IMR-90 (cell line): Measurements from ENCODE around the gene C6orf15. TPM values are rescaled to one million over a fixed set of nuclear protein-coding genes. Genes with fewer than 3 reads are reported as not detected.

ENCODE experiments used
- ATAC-seq: fragments of 200-7000 bp; cut with Tn5 transposase; 2 replicates; pipeline ENCODE4 v1.9.1; 2020; ENCODE audit warnings: low read depth, mild to moderate bottlenecking, moderate library complexity
- BruUV-seq: library from RNA; stranded (reverse); fragments of 400-500 nt; replicated peaks from 2 replicates; lab custom pipeline; 2021; lab: Mats Ljungman, UMichigan
- CTCF ChIA-PET: fragments of 300-600 bp; formaldehyde crosslinking; extraction: SDS; loops from one replicate; lab custom pipeline; 2021; ENCODE audit warnings: antibody characterized with exemption; lab: Yijun Ruan, JAX
- POLR2A ChIA-PET: fragments of 300-600 bp; sonication (Branson Sonifier 250); formaldehyde crosslinking; loops from one replicate; lab custom pipeline; 2022; ENCODE audit warnings: antibody characterized with exemption; ENCODE audit not compliant: unreplicated experiment; lab: Charles Lee
- DNase-seq: peaks from one replicate; pipeline ENCODE4 v3.0.0; 2013
- H2AFZ ChIP-seq: replicated peaks from 2 replicates; pipeline ENCODE3; 2013; ENCODE audit warnings: low read length, mild to moderate bottlenecking; ENCODE audit not compliant: poor library complexity
- H2AK5ac ChIP-seq: 2 replicates; pipeline ENCODE4 v1.6.1; 2013; ENCODE audit warnings: low read depth, low read length, inconsistent platforms
- H2AK9ac ChIP-seq: replicated peaks from 2 replicates; pipeline ENCODE3; 2013; ENCODE audit warnings: mild to moderate bottlenecking, low read depth, low read length, moderate library complexity; ENCODE audit not compliant: poor library complexity
- H2BK120ac ChIP-seq: 2 replicates; pipeline ENCODE4 v1.6.1; 2013; ENCODE audit warnings: low read depth, low read length, inconsistent platforms
- H2BK15ac ChIP-seq: 3 replicates; pipeline ENCODE4 v1.6.1; 2013; ENCODE audit warnings: low read depth, low read length, inconsistent platforms
- H2BK20ac ChIP-seq: 2 replicates; pipeline ENCODE4 v1.6.1; 2013; ENCODE audit warnings: low read depth, mild to moderate bottlenecking, inconsistent platforms, low read length, moderate library complexity
- H2BK5ac ChIP-seq: 2 replicates; pipeline ENCODE4 v1.6.1; 2013; ENCODE audit warnings: mild to moderate bottlenecking, low read depth, low read length, inconsistent platforms; ENCODE audit not compliant: poor library complexity, severe bottlenecking
- H3K14ac ChIP-seq: replicated peaks from 2 replicates; pipeline ENCODE4 v1.6.1; 2013; ENCODE audit warnings: low read depth, low read length, inconsistent platforms
- H3K18ac ChIP-seq: 2 replicates; pipeline ENCODE4 v1.6.1; 2013; ENCODE audit warnings: low read depth, low read length, control low read depth
- H3K23ac ChIP-seq: 2 replicates; pipeline ENCODE4 v1.6.1; 2013; ENCODE audit warnings: low read depth, low read length, inconsistent platforms
- H3K27ac ChIP-seq: 2 replicates; pipeline ENCODE4 v1.5.1; 2013; ENCODE audit warnings: mild to moderate bottlenecking, control low read depth, low read length; ENCODE audit not compliant: insufficient read depth
- H3K27me3 ChIP-seq: 2 replicates; pipeline ENCODE4 v1.6.1; 2013; ENCODE audit warnings: low read length; ENCODE audit not compliant: control insufficient read depth, insufficient read depth
- H3K36me3 ChIP-seq: 2 replicates; pipeline ENCODE4 v1.6.1; 2013; ENCODE audit warnings: low read length, mixed read lengths; ENCODE audit not compliant: control insufficient read depth, insufficient read depth
- H3K4ac ChIP-seq: 2 replicates; pipeline ENCODE4 v1.6.1; 2013; ENCODE audit warnings: low read depth, low read length, inconsistent platforms
- H3K4me1 ChIP-seq: 2 replicates; pipeline ENCODE4 v1.6.1; 2013; ENCODE audit warnings: low read length, mixed read lengths; ENCODE audit not compliant: control insufficient read depth, insufficient read depth
- H3K4me2 ChIP-seq: 2 replicates; pipeline ENCODE4 v1.6.1; 2013; ENCODE audit warnings: low read depth, mild to moderate bottlenecking, control low read depth, low read length, moderate library complexity
- H3K4me3 ChIP-seq: 2 replicates; pipeline ENCODE4 v1.5.1; 2013; ENCODE audit warnings: low read depth, mild to moderate bottlenecking, control low read depth, low read length, moderate library complexity; ENCODE audit not compliant: insufficient read depth
- H3K56ac ChIP-seq: 2 replicates; pipeline ENCODE4 v1.6.1; 2013; ENCODE audit warnings: low read length, inconsistent platforms; ENCODE audit not compliant: insufficient read depth; ENCODE audit errors: extremely low read depth
- H3K79me1 ChIP-seq, 2 experiments: 2 replicates each; pipeline ENCODE4 v1.6.1; 2013; ENCODE audit warnings: low read length in 2 of 2, inconsistent platforms in 1 of 2, low read depth in 1 of 2
- H3K9ac ChIP-seq: 2 replicates; pipeline ENCODE4 v1.6.1; 2013; ENCODE audit warnings: low read depth, low read length, control low read depth
- H3K9me1 ChIP-seq: 2 replicates; pipeline ENCODE4 v1.6.1; 2013; ENCODE audit warnings: low read length, inconsistent platforms; ENCODE audit not compliant: insufficient read depth
- H3K9me3 ChIP-seq: 2 replicates; pipeline ENCODE4 v1.6.1; 2013; ENCODE audit warnings: low read length; ENCODE audit not compliant: control insufficient read depth, insufficient read depth
- H4K20me1 ChIP-seq: 2 replicates; pipeline ENCODE4 v1.6.1; 2013; ENCODE audit warnings: low read length, inconsistent platforms; ENCODE audit not compliant: insufficient read depth
- H4K5ac ChIP-seq: 2 replicates; pipeline ENCODE4 v1.6.1; 2013; ENCODE audit warnings: mild to moderate bottlenecking, low read depth, low read length, control low read depth
- H4K8ac ChIP-seq, 2 experiments: 2 replicates each; pipeline ENCODE4 v1.6.1; 2013; ENCODE audit warnings: low read depth in 2 of 2, low read length in 2 of 2, control low read depth in 1 of 2, inconsistent platforms in 1 of 2
- H4K91ac ChIP-seq: 2 replicates; pipeline ENCODE4 v1.6.1; 2013; ENCODE audit warnings: low read depth, low read length, inconsistent platforms; ENCODE audit not compliant: insufficient read depth
- BHLHE40 ChIP-seq: fragments of 150-350 bp; IDR thresholded peaks from 2 replicates; pipeline ENCODE4 v1.6.1; 2016; ENCODE audit warnings: mild to moderate bottlenecking, low read depth, low read length
- CHD1 ChIP-seq: IDR thresholded peaks from 2 replicates; pipeline ENCODE4 v1.6.1; 2012; ENCODE audit warnings: low read depth, low read length, improper control_type of control experiment
- ELK1 ChIP-seq: fragments of 150-350 bp; IDR thresholded peaks from 2 replicates; pipeline ENCODE4 v1.6.1; 2016; ENCODE audit warnings: low read depth, mild to moderate bottlenecking, low read length, moderate library complexity, borderline replicate concordance
- MAZ ChIP-seq: IDR thresholded peaks from 2 replicates; pipeline ENCODE4 v1.6.1; 2012; ENCODE audit warnings: low read depth, mild to moderate bottlenecking, low read length, improper control_type of control experiment, moderate library complexity, borderline replicate concordance
- MXI1 ChIP-seq: IDR thresholded peaks from 2 replicates; pipeline ENCODE4 v1.6.1; 2012; ENCODE audit warnings: low read depth, mild to moderate bottlenecking, low read length, moderate library complexity, borderline replicate concordance
- NFE2L2 ChIP-seq: fragments of 150-350 bp; IDR thresholded peaks from 2 replicates; pipeline ENCODE4 v1.6.1; 2016; ENCODE audit warnings: low read depth, mild to moderate bottlenecking, low read length
- POLR2A ChIP-seq: IDR thresholded peaks from 2 replicates; pipeline ENCODE4 v1.6.1; 2012; ENCODE audit warnings: mild to moderate bottlenecking, low read depth, low read length
- RCOR1 ChIP-seq: IDR thresholded peaks from 2 replicates; pipeline ENCODE4 v1.6.1; 2012; ENCODE audit warnings: mild to moderate bottlenecking, low read length, improper control_type of control experiment; ENCODE audit not compliant: insufficient replicate concordance
- RFX5 ChIP-seq: IDR thresholded peaks from 2 replicates; pipeline ENCODE4 v1.8.0; 2012; ENCODE audit warnings: low read depth, mild to moderate bottlenecking, low read length, moderate library complexity
- USF2 ChIP-seq: fragments of 150-350 bp; IDR thresholded peaks from 2 replicates; pipeline ENCODE4 v1.6.1; 2017; ENCODE audit warnings: mild to moderate bottlenecking, antibody characterized with exemption, low read length, low read depth
- WGBS, 2 experiments: methylation state at CpG; one replicate each; pipeline versions ENCODE4 v1.1.5 to v1.1.7; 2013; ENCODE audit warnings: missing lambda C conversion rate in 2 of 2; ENCODE audit not compliant: insufficient read length in 1 of 2; ENCODE audit errors: extremely low coverage in 2 of 2; 5-methylcytosine and 5-hydroxymethylcytosine counted together
- dilution Hi-C: fragments of 300-500 bp; cut with HindIII; formaldehyde crosslinking; loops from one replicate; pipeline ENCODE4 v1.14.3; 2018; ENCODE audit warnings: low sequenced_read_pairs; ENCODE audit not compliant: unreplicated experiment
- in situ Hi-C: fragments of 300-500 bp; cut with MboI; formaldehyde crosslinking; loops from 3 replicates; pipeline ENCODE4 v1.14.3; 2019; ENCODE audit warnings: low sequenced_read_pairs, inconsistent platforms, mixed read lengths
- intact Hi-C: fragments of 100-400 bp; cut with micrococcal nuclease; formaldehyde crosslinking; loops from 2 replicates; pipeline ENCODE4 v1.10.0; 2022
- polyA plus RNA-seq, 3 experiments: library from polyadenylated mRNA; depleted of rRNA; stranded (reverse); fragments of >200 nt; gene quantifications; 2 replicates each; pipeline ENCODE4 v1.2.3, GENCODE V29; 2012; ENCODE audit warnings: low replicate concordance in 1 of 3
- total RNA-seq: library from RNA; depleted of rRNA; stranded (reverse); fragments of >200 nt; gene quantifications from 2 replicates; pipeline ENCODE4 v1.2.3, GENCODE V29; 2012
- TF ChIP-seq, protein P1 (sequence below): conservative IDR thresholded peaks from 2 replicates; pipeline ENCODE4 v1.5.1; 2012; ENCODE audit warnings: mild to moderate bottlenecking, low read depth, low read length, improper control_type of control experiment

Gene C6orf15
- total and polyA plus RNA-seq, 2 of the 4 experiments (the other 2 are of a cell fraction) = not detected

GRCh38 chr6:31149827-31150447, 37.6 kb upstream of the C6orf15 start:
- H4K91ac ChIP-seq = no peak overlapping the region
- no peak overlapping the region for H2BK20ac ChIP-seq
- ChIA-PET POLR2A (interaction anchor here (0.6 kb wide), 1 partner anchor 37 kb away, joined by 18 read pairs; no protein-coding TSS in a partner anchor), CTCF (interaction anchor here (0.5 kb wide), 1 partner anchor 73 kb away, joined by 4 read pairs; no protein-coding TSS in a partner anchor)
- H3K4me3 ChIP-seq = no peak overlapping the region
- H4K20me1 ChIP-seq = no peaks in the 10 kb centered on the region
- H3K9me3 ChIP-seq = no peaks in the 10 kb centered on the region
- H3K79me1 ChIP-seq = no peaks in the 10 kb centered on the region
- no peak overlapping the region for H2BK5ac ChIP-seq
- TF ChIP-seq MAZ = no peak
- TF ChIP-seq BHLHE40 = no peak
- no peak for TF ChIP-seq CHD1
- TF ChIP-seq MXI1 = no peak
- no peak for TF ChIP-seq ELK1
- TF ChIP-seq USF2 = no peak
- no peak for TF ChIP-seq NFE2L2
- TF ChIP-seq POLR2A = no peak
- TF ChIP-seq, protein P1, sequence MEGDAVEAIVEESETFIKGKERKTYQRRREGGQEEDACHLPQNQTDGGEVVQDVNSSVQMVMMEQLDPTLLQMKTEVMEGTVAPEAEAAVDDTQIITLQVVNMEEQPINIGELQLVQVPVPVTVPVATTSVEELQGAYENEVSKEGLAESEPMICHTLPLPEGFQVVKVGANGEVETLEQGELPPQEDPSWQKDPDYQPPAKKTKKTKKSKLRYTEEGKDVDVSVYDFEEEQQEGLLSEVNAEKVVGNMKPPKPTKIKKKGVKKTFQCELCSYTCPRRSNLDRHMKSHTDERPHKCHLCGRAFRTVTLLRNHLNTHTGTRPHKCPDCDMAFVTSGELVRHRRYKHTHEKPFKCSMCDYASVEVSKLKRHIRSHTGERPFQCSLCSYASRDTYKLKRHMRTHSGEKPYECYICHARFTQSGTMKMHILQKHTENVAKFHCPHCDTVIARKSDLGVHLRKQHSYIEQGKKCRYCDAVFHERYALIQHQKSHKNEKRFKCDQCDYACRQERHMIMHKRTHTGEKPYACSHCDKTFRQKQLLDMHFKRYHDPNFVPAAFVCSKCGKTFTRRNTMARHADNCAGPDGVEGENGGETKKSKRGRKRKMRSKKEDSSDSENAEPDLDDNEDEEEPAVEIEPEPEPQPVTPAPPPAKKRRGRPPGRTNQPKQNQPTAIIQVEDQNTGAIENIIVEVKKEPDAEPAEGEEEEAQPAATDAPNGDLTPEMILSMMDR = no peak
- no peak for TF ChIP-seq RCOR1
- TF ChIP-seq RFX5 = no peak
- no peaks in the 10 kb centered on the region for H3K27me3 ChIP-seq
- H3K56ac ChIP-seq = no peak overlapping the region
- H2BK120ac ChIP-seq = no peak overlapping the region
- dilution Hi-C loops = no loop called here
- no peak overlapping the region for H3K9ac ChIP-seq
- H3K27ac ChIP-seq = no peak overlapping the region
- no peak overlapping the region for H2BK15ac ChIP-seq
- H2AK5ac ChIP-seq = no peak overlapping the region
- H3K9me1 ChIP-seq = no peaks in the 10 kb centered on the region
- in situ Hi-C loops = no loop called here
- no peak overlapping the region for H2AFZ ChIP-seq
- no peak overlapping the region for H4K8ac ChIP-seq
- peaks cover 28% of the 10 kb centered on the region for H3K36me3 ChIP-seq
- intact Hi-C loops = no loop called here
- no peak overlapping the region for H3K18ac ChIP-seq
- no peak overlapping the region for H3K4ac ChIP-seq
- no peak overlapping the region for H2AK9ac ChIP-seq
- no peak overlapping the region for H3K23ac ChIP-seq
- no peak overlapping the region for H3K4me2 ChIP-seq
- DNase-seq = no peak
- ATAC-seq = no peak
- BruUV-seq = no TSS peak
- 100% methylated on average over 3 of the region's 6 CpGs; no CpG with 5 or more reads in 1 of the 2 experiments for WGBS, 2 experiments
- no peaks in the 10 kb centered on the region for H3K4me1 ChIP-seq
- no peak overlapping the region for H3K14ac ChIP-seq
- H4K5ac ChIP-seq = no peak overlapping the region
